Measurements from ENCODE around the gene GLT6D1.
"Not testable (repeated sequence)": the region's sequence is repeated elsewhere in the genome, so short reads cannot be mapped to it uniquely, and the experiment has no call there.

GLT6D1 gene

GRCh38 chr9:135660407-135660806 lies 21.1 kb upstream of the GLT6D1 start:
- Mint-ChIP-seq H3K4me3 (no peak overlapping the region), H3K4me1 (ENCODE audit: low read depth) (no peaks in the 10 kb centered on the region), H3K27ac (no peak overlapping the region), H3K27me3 (no peaks in the 10 kb centered on the region), H3K9me3 (no peaks in the 10 kb centered on the region), H3K36me3 (ENCODE audit: low read depth) (no peaks in the 10 kb centered on the region)
- intact Hi-C loops (cut with micrococcal nuclease): no loop called here

GRCh38 chr9:135659252-135659651 lies 19.9 kb upstream of the GLT6D1 start:
- intact Hi-C loops (cut with micrococcal nuclease): no loop called here
- H3K4me1 Mint-ChIP-seq (ENCODE audit: low read depth): no peaks in the 10 kb centered on the region
- H3K36me3 Mint-ChIP-seq (ENCODE audit: low read depth): no peaks in the 10 kb centered on the region
- peaks cover 3% of the 10 kb centered on the region for H3K27me3 Mint-ChIP-seq
- no peaks in the 10 kb centered on the region for H3K9me3 Mint-ChIP-seq
- H3K4me3 Mint-ChIP-seq: no peak overlapping the region
- H3K27ac Mint-ChIP-seq: no peak overlapping the region

- Mint-ChIP-seq H3K36me3 (ENCODE audit: low read depth) (no peaks in the 10 kb centered on the region), H3K4me1 (ENCODE audit: low read depth) (no peaks in the 10 kb centered on the region), H3K4me3 (no peak overlapping the region), H3K27ac (no peak overlapping the region), H3K27me3 (peaks cover 4% of the 10 kb centered on the region), H3K9me3 (peaks cover 8% of the 10 kb centered on the region)
- intact Hi-C loops (cut with micrococcal nuclease): no loop called here
Measured at GRCh38 chr9:135657416-135657815, 18.1 kb upstream of the GLT6D1 start.

GRCh38 chr9:135655317-135655716 lies 16.0 kb upstream of the GLT6D1 start:
- Mint-ChIP-seq H3K27ac (no peak overlapping the region), H3K4me1 (ENCODE audit: low read depth) (no peaks in the 10 kb centered on the region), H3K4me3 (no peak overlapping the region), H3K27me3 (peaks cover 4% of the 10 kb centered on the region), H3K9me3 (peaks cover 25% of the 10 kb centered on the region), H3K36me3 (ENCODE audit: low read depth) (no peaks in the 10 kb centered on the region)
- intact Hi-C loops (cut with micrococcal nuclease): no loop called here

GRCh38 chr9:135650408-135650807 lies 11.1 kb upstream of the GLT6D1 start:
- Mint-ChIP-seq H3K27ac (no peak overlapping the region), H3K4me1 (ENCODE audit: low read depth) (no peaks in the 10 kb centered on the region), H3K27me3 (peaks cover 4% of the 10 kb centered on the region), H3K4me3 (no peak overlapping the region), H3K36me3 (ENCODE audit: low read depth) (no peaks in the 10 kb centered on the region), H3K9me3 (peaks cover 73% of the 10 kb centered on the region)
- intact Hi-C loops (cut with micrococcal nuclease): no loop called here

- no peak overlapping the region for H3K27ac Mint-ChIP-seq
- peaks cover 2% of the 10 kb centered on the region for H3K27me3 Mint-ChIP-seq
- H3K9me3 Mint-ChIP-seq: peaks cover 82% of the 10 kb centered on the region
- H3K4me3 Mint-ChIP-seq: no peak overlapping the region
- no peaks in the 10 kb centered on the region for H3K4me1 Mint-ChIP-seq (ENCODE audit: low read depth)
- no peaks in the 10 kb centered on the region for H3K36me3 Mint-ChIP-seq (ENCODE audit: low read depth)
- intact Hi-C loops (cut with micrococcal nuclease): no loop called here
Measured at GRCh38 chr9:135649508-135649907, 10.2 kb upstream of the GLT6D1 start.

GRCh38 chr9:135648494-135649410 lies 9.4 kb upstream of the GLT6D1 start:
- Mint-ChIP-seq H3K27ac (no peak overlapping the region), H3K4me1 (ENCODE audit: low read depth) (no peaks in the 10 kb centered on the region), H3K4me3 (no peak overlapping the region), H3K9me3 (peaks cover 90% of the 10 kb centered on the region), H3K36me3 (ENCODE audit: low read depth) (no peaks in the 10 kb centered on the region), H3K27me3 (peaks cover 2% of the 10 kb centered on the region)
- intact Hi-C loops (cut with micrococcal nuclease): no loop called here

GRCh38 chr9:135647884-135648283 lies 8.5 kb upstream of the GLT6D1 start:
- Mint-ChIP-seq H3K36me3 (ENCODE audit: low read depth) (no peaks in the 10 kb centered on the region), H3K27ac (no peak overlapping the region), H3K4me1 (ENCODE audit: low read depth) (no peaks in the 10 kb centered on the region), H3K27me3 (no peaks in the 10 kb centered on the region), H3K9me3 (peaks cover 89% of the 10 kb centered on the region), H3K4me3 (no peak overlapping the region)
- intact Hi-C loops (cut with micrococcal nuclease): no loop called here

- Mint-ChIP-seq H3K27me3 (no peaks in the 10 kb centered on the region), H3K4me1 (ENCODE audit: low read depth) (no peaks in the 10 kb centered on the region), H3K27ac (no peak overlapping the region), H3K9me3 (peaks cover 63% of the 10 kb centered on the region), H3K4me3 (no peak overlapping the region), H3K36me3 (ENCODE audit: low read depth) (no peaks in the 10 kb centered on the region)
- intact Hi-C loops (cut with micrococcal nuclease): no loop called here
Measured at GRCh38 chr9:135644631-135645218, 5.4 kb upstream of the GLT6D1 start.

- peaks cover 2% of the 10 kb centered on the region for H3K27me3 Mint-ChIP-seq
- no peaks in the 10 kb centered on the region for H3K4me1 Mint-ChIP-seq (ENCODE audit: low read depth)
- peaks cover 33% of the 10 kb centered on the region for H3K9me3 Mint-ChIP-seq
- no peaks in the 10 kb centered on the region for H3K36me3 Mint-ChIP-seq (ENCODE audit: low read depth)
- H3K27ac Mint-ChIP-seq: no peak overlapping the region
- intact Hi-C loops (cut with micrococcal nuclease): no loop called here
- H3K4me3 Mint-ChIP-seq: no peak overlapping the region
Measured at GRCh38 chr9:135641745-135642144, 2.4 kb upstream of the GLT6D1 start.

GRCh38 chr9:135641047-135641446 lies 1.7 kb upstream of the GLT6D1 start:
- Mint-ChIP-seq H3K4me3 (no peak overlapping the region), H3K4me1 (ENCODE audit: low read depth) (no peaks in the 10 kb centered on the region), H3K27me3 (peaks cover 2% of the 10 kb centered on the region)

GRCh38 chr9:135636930-135637530 lies 2.3 kb downstream of the GLT6D1 start:
- H3K27me3 Mint-ChIP-seq; H3K4me3 Mint-ChIP-seq; intact Hi-C loops (cut with micrococcal nuclease); H3K9me3 Mint-ChIP-seq; H3K27ac Mint-ChIP-seq; H3K4me1 Mint-ChIP-seq (ENCODE audit: low read depth); H3K36me3 Mint-ChIP-seq (ENCODE audit: low read depth): not testable (repeated sequence)

More at GRCh38 chr9:135641047-135641446, 1.7 kb upstream of the GLT6D1 start:
- Mint-ChIP-seq H3K9me3 (peaks cover 27% of the 10 kb centered on the region), H3K27ac (no peak overlapping the region), H3K36me3 (ENCODE audit: low read depth) (no peaks in the 10 kb centered on the region)
- intact Hi-C loops (cut with micrococcal nuclease): no loop called here

GRCh38 chr9:135632841-135633240 lies 6.5 kb downstream of the GLT6D1 start:
- H3K9me3 Mint-ChIP-seq: peaks cover 15% of the 10 kb centered on the region
- H3K4me3 Mint-ChIP-seq: no peak overlapping the region
- H3K36me3 Mint-ChIP-seq (ENCODE audit: low read depth): no peaks in the 10 kb centered on the region
- no peaks in the 10 kb centered on the region for H3K4me1 Mint-ChIP-seq (ENCODE audit: low read depth)
- no peak overlapping the region for H3K27ac Mint-ChIP-seq
- peaks cover 8% of the 10 kb centered on the region for H3K27me3 Mint-ChIP-seq
- intact Hi-C loops (cut with micrococcal nuclease): no loop called here

- intact Hi-C loops (cut with micrococcal nuclease): no loop called here
- no peaks in the 10 kb centered on the region for H3K4me1 Mint-ChIP-seq (ENCODE audit: low read depth)
- peaks cover 9% of the 10 kb centered on the region for H3K27me3 Mint-ChIP-seq
- H3K4me3 Mint-ChIP-seq: no peak overlapping the region
- peaks cover 29% of the 10 kb centered on the region for H3K9me3 Mint-ChIP-seq
- no peaks in the 10 kb centered on the region for H3K36me3 Mint-ChIP-seq (ENCODE audit: low read depth)
- H3K27ac Mint-ChIP-seq: no peak overlapping the region
Measured at GRCh38 chr9:135624282-135624681, 15.1 kb downstream of the GLT6D1 start.
